B cell (primary cell): ENCODE measurements around the gene LHPP.

ENCODE experiments used
- CTCF ChIP-seq: fragments of 200-600 bp; IDR thresholded peaks from one replicate; pipeline ENCODE4 v1.8.0; 2022; ENCODE audit warnings: antibody characterized with exemption, mild to moderate bottlenecking
- EZH2 ChIP-seq: IDR thresholded peaks from 2 replicates; pipeline ENCODE4 v1.6.1; 2012; ENCODE audit warnings: borderline replicate concordance, low read depth, mild to moderate bottlenecking, moderate library complexity, low read length; ENCODE audit not compliant: insufficient read depth, poor library complexity, severe bottlenecking

- TF ChIP-seq CTCF = no peak
- no peak for TF ChIP-seq EZH2
Observed at GRCh38 chr10:124527874-124528395, 66.3 kb downstream of the LHPP start.
